Inflammatory macrophage treated with lipopolysaccharide for 1 hour (primary cell): ENCODE results near the gene PPIG.
A peak's percentile ranks its signal among the peaks of the same experiment; 100 is the strongest.
"Not testable (repeated sequence)": the region's sequence is repeated elsewhere in the genome, so short reads cannot be mapped to it uniquely, and the experiment has no call there.

Experiments used
- DNase-seq, 2 donors: peaks; one replicate each; pipeline ENCODE4 v3.0.0-alpha.2; 2020 to 2022

Gene PPIG

DNA sequence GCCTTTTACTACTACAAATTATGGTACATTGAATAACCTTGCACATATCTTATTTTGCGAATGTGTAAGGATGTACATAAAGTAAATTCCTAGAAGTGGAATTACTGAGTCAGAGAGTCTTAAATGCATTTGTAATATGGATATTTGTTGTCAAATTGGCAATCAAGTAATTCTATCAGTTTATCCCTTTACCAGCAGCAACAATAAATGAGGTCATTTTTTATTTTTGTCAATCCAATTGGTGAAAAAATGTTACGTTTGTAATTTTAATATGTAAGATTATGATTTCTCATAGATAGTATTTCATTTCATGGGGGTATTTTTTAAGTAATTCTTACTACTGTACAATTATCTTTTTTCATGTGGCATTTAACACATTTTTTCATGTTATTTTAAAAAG is 14.8 kb downstream of the PPIG start:
- no peak for DNase-seq

DNA sequence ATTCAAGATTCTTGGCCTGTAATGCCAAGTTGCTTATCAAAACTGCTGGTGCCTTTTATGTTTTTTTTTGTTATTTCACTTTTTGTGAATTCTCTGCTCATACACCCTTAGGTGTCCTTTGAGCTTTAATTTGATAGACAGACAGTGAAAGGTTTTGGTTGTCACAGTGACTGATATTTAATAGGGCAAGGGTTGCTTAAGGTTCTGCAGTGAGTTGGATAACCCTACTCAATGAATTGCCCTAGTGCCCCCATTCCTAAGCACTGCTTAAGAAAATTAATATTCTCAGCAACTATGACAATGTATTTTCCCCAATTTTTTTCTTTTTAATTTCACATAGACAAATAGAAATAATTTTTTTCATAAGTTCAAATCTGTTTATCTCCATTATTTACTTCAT is 15.4 kb downstream of the PPIG start:
- DNase-seq: no peak

GRCh38 chr2:169609264-169609663 is 25.1 kb downstream of the PPIG start:
- DNase-seq: no peak

GRCh38 chr2:169613876-169614275 is 29.7 kb downstream of the PPIG start:
- DNase-seq: no peak

DNA sequence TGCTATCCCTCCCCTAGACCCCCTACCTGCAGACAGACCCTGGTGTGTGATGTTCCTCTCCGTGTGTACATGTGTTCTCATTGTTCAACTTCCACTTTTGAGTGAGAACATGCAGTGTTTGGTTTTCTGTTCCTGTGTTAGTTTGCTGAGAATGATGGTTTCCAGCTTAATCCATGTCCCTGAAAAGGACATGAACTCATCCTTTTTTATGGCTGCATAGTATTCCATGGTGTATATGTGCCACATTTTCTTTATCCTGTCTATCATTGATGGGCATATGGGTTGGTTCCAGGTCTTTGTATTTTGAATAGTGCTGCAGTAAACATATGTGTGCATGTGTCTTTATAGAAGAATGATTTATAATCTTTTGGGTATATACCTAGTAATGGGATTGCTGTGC is 31.8 kb downstream of the PPIG start:
- DNase-seq: not testable (repeated sequence)

GRCh38 chr2:169619946-169620345 is 35.8 kb downstream of the PPIG start:
- no peak for DNase-seq

GRCh38 chr2:169620509-169620908 is 36.4 kb downstream of the PPIG start:
- no peak for DNase-seq

- no peak for DNase-seq
These were observed 39.1 kb downstream of the PPIG start for GRCh38 chr2:169623235-169623634.

DNA sequence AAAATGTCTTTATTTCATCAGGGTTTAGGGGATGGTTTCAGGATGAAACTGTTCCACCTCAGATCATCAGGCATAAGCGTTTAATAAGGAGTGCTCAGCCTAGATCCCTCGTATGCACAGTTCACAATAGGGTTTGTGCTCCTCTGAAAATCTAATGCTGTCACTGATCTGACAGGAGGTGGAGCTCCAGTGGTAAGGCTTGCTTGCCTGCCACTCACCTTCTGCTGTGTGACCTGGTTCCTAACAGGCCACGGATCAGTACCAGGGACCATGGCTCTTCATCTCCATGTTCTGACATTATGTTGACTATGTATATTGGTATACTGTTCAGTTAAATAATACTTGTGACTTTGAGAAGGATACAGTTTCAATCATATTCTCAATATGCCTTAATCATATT is 41.6 kb downstream of the PPIG start:
- DNase-seq: no peak

DNA sequence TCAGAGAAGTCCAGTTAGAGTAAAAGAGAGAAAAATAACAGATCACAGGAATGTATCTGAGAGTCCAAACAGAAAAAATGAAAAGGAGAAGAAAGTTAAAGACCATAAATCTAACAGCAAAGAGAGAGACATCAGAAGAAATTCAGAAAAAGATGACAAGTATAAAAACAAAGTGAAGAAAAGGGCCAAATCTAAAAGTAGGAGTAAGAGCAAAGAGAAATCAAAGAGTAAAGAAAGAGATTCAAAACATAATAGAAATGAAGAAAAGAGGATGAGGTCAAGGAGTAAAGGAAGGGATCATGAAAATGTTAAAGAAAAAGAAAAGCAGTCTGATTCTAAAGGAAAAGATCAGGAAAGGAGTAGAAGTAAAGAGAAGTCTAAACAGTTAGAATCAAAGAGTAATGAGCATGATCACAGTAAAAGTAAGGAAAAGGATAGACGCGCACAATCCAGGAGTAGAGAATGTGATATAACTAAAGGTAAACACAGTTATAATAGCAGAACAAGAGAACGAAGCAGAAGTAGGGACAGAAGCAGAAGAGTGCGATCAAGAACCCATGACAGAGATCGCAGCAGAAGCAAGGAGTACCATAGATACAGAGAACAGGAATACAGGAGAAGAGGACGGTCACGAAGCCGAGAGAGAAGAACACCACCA is 52.4 kb downstream of the PPIG start:
- no peak for DNase-seq

DNA sequence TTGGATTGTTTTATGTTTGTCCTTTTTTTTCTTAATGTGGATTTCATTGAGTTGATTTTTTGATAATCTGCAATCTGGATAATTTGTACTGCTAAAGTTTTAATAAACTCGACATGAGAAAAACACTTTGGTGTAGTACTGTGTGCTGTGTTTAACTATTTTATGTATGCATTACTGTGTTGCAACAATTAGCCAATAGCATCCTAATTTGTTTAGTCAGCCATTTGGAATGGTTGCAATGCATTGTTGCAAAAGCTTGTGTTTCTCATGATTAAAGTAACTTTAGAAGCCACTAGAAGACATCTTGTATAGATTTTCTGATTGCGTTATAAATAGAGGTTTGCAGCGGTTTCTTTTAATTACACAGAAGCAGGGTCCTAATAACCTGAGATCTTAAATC is 53.5 kb downstream of the PPIG start:
- DNase-seq: peak in 1 of 2 donors; percentile 7

DNA sequence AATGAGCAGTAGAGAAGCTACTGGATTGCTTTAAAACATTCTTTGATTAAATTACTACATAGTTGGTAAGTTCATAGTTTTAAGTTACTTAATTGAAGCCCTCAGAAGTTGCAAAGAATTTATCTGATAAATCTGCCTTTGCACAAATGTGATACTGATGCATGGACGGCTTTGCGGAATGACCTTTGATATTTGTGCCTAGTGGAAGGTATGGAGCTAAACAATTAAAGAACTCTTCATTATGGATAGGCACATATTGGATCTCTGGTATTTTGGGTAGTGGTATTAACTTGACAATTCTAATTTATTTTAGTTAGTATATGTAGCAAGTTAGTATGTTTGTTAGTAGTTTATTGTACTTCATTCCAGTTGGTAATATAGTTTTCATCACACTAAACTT is 56.0 kb downstream of the PPIG start:
- no peak for DNase-seq

DNA sequence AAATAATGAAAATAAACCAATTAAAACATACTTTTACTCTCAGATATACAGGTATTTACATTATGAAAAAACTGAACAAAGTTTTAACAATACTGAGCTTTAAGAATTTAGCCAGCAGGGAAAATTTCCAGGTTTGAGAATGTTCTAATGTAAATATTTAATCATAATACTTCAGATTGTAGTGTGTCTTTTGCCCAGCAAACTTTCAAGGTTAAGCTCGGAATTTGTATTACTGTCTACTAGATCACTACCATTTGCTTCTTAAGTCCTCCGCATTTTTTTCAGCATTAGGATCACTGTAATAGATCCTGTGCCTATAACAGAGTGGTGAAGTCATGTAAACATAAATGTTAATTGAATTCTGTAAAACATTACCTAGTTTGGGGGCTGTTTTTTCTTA is 57.3 kb downstream of the PPIG start:
- no peak for DNase-seq

DNA sequence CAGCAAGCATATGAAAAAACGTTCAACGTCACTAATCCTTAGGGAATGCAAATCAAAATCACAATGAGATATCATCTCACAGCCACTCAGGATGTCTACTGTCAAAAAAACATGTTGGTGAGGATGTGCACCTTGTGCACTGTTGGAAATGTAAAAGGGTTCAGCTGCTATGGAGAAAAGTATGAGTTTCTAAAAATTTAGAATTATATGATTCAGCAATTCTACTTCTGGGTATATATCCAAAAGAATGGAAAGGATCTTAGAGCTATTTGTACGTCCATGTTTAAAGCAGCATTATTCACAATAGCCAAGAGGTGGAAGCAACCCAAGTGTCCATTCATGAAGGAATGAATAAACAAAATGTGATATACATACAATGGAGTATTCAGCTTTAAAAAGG is 60.0 kb downstream of the PPIG start:
- no peak for DNase-seq

GRCh38 chr2:169647496-169647895 is 63.3 kb downstream of the PPIG start:
- DNase-seq: no peak

- DNase-seq: no peak
These were observed 65.1 kb downstream of the PPIG start for GRCh38 chr2:169649278-169649677.

- DNase-seq: peak in 1 of 2 donors; percentile 15
These were observed 69.5 kb downstream of the PPIG start for GRCh38 chr2:169653636-169654035.

DNA sequence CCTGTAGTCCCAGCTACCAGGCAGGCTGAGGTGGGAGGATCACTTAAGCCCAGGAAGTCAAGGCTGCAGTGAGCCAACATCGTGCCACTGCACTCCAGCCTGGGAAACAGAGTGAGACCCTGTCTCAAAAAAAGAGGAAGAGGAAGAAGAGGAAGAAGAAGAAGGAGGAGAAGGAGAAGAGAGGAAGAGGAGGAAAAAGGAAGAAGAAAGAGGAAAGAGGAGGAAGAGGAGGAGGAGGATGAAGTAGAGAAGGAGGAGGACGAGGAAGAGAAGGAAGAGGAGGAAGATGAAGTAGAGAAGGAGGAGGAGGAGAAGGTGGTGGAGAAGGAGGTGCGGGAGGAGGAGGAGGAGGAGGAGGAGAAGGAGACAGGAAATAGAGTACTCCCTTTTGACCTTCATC is 72.0 kb downstream of the PPIG start:
- DNase-seq: no peak

DNA sequence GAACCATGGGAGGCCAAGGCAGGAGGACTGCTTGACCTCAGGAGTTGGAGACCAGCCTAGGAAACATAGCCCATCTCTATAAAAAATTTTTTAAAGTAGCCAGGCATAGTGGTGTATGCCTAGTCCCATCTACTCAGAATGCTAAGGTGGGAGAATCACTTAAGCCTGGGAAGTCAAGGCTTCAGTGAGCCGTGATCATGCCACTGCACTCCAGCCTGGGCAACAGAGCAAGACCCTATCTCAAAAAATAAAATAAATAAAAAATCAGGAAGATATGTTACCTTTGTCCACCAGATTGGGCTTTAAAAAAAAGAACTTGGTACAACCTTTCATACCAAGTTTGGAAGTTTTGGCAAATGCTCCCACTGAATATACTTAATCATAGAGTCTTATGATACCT is 74.7 kb downstream of the PPIG start:
- DNase-seq: no peak

DNA sequence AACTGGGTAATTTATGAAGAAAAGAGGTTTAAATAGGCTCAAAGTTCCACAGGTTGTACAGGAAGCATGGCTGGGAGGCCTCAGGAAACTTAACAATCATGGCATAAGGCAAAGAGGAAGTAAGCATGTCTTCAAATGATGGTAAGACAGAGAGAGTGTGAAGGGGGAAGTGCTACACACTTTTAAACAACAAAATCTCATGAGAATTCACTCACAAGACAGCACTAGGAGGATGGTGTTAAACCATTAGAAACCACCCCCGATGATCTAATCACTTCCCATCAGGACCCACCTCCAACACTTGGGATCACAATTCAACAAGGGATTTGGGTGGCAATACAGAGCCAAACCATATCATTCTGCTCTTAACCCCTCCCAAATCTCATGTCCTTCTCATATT is 75.2 kb downstream of the PPIG start:
- DNase-seq: no peak

DNA sequence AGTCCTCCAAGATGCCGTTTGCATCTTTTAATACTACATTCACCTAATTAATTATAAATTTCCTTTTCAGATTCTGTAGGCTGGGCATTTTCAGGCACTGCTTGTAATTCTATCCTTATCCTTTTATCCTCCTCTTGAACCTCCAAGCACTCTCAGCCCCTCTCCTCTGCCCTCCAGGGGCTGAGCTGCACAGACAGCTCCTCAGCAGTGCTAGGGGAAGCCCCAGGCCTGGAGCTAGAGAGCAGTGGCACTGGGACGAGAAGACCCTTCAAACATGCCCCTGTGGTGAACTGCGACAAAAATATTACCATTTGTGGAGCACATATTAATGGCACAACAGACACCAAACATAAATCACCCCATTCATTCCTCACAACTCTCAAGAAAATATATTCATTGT is 77.1 kb downstream of the PPIG start:
- no peak for DNase-seq

GRCh38 chr2:169662744-169663143 is 78.6 kb downstream of the PPIG start:
- DNase-seq: no peak

DNA sequence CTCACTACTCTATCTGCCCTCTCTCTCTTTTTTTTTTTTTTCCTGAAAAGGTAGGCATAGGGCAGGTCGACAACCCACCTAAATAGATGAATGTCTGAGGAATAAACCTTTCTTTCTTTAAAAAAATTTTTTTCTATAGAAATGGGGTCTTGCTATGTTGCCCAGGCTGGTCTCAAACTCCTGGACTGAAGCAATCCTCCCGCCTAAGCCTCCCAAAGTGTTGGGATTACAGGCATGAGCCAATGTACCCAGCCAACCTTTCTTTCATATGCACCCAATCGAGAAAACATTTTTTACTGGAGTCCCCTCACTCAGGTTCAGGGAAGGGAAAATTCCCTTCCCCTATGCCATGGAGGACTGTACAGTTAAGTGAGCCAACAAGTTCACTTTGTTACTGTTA is 79.1 kb downstream of the PPIG start:
- no peak for DNase-seq

DNA sequence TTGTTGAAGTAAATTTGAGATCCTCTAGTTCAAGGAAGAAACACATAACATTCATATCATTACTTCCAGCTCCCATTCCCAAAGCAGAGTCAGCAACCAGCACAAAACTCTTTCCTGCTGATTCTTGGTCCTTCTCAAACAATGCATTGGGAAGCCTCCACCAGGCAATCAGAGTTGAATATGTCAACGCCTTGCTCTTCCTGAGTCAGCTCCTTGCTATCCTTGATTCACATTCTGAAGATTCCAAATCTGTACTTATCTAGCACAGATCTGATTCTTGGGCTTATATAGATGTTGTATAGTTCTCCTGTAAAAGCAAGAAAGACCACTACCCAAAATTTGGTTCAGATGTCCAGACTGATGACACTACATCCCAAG is 80.4 kb downstream of the PPIG start:
- no peak for DNase-seq
